Measurements from ENCODE around the gene CALY.

CALY gene

DNA sequence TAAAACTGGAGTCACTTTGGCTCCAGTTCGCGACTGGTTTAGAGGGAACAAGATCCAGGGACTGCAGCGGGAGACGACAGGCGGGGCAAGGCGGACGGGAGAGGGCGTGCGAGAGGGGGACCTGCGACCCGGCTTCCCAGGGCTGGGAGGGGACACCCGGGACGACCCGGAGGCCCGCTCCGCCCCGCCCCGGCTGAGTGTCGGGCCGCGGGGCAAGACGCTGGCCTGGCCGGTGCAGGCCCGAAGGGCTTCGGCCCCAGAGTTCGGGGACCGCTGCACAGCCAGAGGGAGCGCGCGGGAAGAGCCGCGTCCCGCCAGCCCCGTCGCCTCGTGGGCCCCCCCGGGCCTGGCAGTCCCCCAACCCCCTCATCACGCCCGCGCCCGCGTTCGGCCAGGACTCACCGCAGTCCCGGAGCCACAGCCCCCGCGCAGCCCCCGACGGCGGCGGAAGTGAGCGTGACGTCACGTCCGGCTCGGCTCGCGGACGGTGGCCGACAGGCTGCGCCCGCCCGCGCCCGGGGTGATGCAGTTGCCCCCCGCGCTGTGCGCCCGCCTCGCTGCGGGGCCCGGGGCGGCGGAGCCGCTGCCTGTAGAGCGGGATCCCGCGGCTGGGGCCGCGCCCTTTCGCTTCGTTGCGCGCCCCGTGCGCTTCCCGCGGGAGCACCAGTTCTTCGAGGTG lies 28.1 kb downstream of the CALY start, which contains the start of the genes TUBGCP2 and ZNF511:
TSS of gene TUBGCP2 (minus strand) at position 452 of the 679 bp plus-strand sequence. CDS start 5,931 bp downstream, outside the sequence.
TSS of gene ZNF511 (plus strand) at position 494 of the 679 bp plus-strand sequence. CDS start at position 524, 30 bp downstream.
- peak; percentile 95 for DNase-seq (ENCODE audit: low spot score)
- TF ChIP-seq, protein P1, sequence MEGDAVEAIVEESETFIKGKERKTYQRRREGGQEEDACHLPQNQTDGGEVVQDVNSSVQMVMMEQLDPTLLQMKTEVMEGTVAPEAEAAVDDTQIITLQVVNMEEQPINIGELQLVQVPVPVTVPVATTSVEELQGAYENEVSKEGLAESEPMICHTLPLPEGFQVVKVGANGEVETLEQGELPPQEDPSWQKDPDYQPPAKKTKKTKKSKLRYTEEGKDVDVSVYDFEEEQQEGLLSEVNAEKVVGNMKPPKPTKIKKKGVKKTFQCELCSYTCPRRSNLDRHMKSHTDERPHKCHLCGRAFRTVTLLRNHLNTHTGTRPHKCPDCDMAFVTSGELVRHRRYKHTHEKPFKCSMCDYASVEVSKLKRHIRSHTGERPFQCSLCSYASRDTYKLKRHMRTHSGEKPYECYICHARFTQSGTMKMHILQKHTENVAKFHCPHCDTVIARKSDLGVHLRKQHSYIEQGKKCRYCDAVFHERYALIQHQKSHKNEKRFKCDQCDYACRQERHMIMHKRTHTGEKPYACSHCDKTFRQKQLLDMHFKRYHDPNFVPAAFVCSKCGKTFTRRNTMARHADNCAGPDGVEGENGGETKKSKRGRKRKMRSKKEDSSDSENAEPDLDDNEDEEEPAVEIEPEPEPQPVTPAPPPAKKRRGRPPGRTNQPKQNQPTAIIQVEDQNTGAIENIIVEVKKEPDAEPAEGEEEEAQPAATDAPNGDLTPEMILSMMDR (IDR thresholded peaks at IDR 0.05; ENCODE audit: extremely low read depth, missing control alignments), result no peak

DNA sequence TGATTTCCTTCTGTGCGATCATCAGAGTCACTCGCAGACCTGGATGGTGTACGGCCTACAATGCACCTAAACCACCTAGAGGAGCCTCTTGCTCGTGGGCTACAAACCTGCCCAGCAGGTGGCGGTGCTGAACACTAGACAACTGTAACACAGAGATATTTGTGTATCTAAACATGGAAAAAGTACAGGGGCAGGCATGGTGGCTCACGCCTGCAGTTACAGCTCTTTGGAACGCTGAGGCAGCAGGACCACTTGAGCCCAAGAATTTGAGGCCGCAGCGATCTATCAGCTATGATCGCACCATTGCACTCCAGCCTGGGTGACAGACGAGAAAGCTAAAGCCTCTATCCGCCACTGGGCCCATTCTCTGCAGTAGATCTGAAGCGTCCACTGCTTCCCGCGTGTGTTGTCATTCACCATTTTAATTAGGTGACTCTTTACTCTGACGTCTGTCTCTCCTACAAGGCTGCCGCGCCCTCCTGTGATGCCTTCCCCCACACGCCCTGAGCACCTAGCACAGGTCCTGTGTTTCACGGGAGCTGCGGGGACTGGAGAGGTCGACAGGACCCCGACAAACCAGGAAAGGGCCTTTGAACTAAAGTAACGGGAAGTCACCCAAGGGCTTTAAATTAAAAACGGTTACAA lies 28.8 kb downstream of the CALY start:
- TF ChIP-seq, protein P1 (IDR thresholded peaks at IDR 0.05; ENCODE audit: extremely low read depth, missing control alignments), result peak; percentile 92
- peak; percentile 81 for DNase-seq (ENCODE audit: low spot score)

DNA sequence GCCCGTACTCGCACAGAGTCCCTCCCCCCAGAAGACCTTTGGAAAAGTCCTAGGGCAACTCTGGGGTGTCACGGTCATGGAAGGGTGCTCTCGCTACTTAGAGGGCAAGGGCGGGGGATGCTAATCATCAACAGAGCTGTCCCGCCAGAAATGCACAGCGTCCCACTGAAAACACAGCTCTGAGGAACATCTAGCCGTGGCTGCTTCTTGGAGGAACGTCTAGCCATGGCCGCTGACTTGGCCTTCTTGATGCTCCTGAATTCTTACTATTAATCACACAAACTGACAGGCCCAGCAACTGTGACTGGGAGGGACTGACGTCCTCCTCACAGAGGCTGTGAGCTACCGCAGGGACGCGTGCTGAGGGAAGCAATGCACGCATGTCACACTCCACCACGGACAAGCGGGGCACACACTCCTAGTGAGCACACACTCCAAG lies 29.7 kb downstream of the CALY start:
- TF ChIP-seq, protein P1 (IDR thresholded peaks at IDR 0.05; ENCODE audit: extremely low read depth, missing control alignments), result no peak
- no peak for DNase-seq (ENCODE audit: low spot score)

DNA sequence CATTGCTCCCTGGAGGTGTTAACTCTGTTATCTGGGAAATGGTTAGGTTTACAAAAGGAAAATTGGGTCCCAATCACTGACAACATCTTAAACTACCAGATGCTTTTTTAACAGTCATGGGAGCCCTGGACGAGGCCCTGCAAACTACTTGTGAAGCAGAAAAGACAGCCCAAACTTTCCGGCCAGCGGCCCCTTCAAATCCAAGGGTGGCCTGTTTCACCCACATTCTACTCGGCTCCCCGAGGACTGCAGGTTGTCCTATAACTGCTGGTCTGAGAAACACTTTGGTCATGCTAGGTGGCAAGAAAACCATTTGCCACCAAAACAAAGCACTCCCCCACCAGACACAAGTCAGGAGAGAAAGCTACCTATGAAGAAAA lies 30.6 kb downstream of the CALY start:
- TF ChIP-seq, protein P1 (IDR thresholded peaks at IDR 0.05; ENCODE audit: extremely low read depth, missing control alignments), result no peak
- DNase-seq (ENCODE audit: low spot score), result peak; percentile 17

DNA sequence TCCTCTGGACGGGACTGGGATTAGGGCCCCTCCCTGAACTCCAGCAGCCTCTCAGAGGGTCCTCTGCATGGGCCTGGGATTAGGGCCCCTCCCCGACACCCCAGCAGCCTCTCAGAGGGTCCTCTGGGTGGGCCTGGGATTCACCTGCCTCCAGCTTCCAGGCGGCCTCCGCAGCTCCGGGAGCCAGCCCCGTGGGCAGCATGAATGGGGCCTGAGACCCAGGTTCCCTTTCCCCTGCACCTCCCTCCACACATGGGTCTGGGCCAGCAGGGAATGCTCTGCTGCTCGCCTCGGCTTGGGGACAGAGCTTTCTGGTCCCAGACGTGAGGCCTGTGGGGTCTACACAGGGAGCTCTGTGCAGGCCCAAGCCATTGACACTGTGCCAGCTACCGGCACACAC lies 33.5 kb downstream of the CALY start:
- DNase-seq (ENCODE audit: low spot score), result no peak
- TF ChIP-seq, protein P1 (IDR thresholded peaks at IDR 0.05; ENCODE audit: extremely low read depth, missing control alignments), result no peak

DNA sequence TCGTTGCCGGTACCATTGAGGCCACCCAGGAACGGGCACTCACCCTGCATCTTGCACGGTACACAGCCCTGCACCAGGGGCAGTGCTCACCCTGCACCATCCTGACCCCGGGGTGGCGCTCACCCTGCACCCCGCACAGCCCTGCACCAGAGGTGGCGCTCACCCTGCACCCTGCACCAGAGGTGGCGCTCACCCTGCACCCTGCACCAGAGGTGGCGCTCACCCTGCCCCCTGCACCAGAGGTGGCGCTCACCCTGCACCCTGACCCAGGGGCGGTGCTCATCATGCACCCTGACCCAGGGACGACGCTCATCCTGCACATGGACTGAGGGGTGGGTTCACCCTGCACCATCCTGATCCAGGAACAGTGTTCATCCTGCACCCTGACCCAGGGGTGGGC lies 34.5 kb downstream of the CALY start:
- no peak for DNase-seq (ENCODE audit: low spot score)
- TF ChIP-seq, protein P1 (IDR thresholded peaks at IDR 0.05; ENCODE audit: extremely low read depth, missing control alignments), result no peak

DNA sequence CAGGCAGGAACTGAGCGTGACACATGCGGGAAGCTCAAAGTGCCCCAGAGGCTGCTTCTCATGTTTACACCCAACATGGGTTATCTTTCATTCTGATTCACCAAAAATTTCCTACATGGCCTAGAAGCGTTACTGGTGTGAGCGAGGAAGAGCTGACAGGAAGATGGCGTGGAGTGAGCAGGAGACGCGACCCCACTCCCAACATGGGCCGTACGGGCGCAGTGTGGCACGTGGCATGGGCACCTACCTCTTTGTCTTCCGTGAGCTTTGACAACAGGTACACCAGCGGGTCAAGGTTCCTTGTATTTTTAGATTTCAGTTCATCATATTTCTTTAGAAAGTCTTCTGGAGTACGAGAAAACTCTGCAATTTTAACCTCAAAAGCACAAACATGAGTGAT lies 37.0 kb downstream of the CALY start:
- no peak for DNase-seq (ENCODE audit: low spot score)
- TF ChIP-seq, protein P1 (IDR thresholded peaks at IDR 0.05; ENCODE audit: extremely low read depth, missing control alignments), result no peak
